GM15510 (cell line): Measurements from ENCODE around the gene EI24.

Source experiments
- POLR2A ChIP-seq: IDR thresholded peaks from 3 replicates; pipeline ENCODE4 v1.6.1; 2011; ENCODE audit warnings: borderline replicate concordance; ENCODE audit not compliant: insufficient read length; ENCODE audit errors: extremely low read depth

EI24 gene

DNA sequence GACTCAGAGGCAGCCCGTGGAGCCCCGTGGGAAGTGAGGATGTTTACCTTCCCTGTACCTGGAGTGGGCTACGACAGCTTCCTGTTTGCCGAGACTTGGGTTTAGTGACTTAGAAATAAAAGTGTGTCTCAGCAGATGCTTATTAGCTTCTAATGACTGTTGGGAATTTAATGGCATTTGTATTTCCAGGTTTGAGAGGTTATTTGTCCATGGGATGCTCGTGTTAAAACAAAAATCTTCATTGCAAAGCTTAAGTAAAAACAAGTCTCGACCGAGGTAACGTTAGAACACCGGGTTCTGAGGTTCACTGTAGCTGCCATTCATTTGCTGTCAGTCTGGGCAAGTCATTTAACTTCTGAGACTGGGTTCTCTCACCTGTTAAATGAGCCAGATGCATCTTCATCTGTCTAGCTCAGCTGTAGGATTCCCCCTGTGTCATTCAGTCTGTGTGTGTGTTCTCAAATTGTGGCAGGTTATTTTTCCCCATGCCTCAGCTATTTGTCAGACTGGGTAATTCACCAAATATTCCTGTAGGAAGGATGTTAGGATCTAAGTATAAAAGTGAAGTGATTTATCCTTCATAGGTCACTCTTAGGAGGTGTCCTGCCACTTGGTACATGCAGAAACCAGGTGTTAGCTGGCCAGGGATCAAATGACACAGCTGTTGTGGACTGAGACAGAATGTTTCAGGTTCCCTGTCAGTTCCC is 791 bp downstream of the EI24 start:
- no peak for TF ChIP-seq POLR2A

DNA sequence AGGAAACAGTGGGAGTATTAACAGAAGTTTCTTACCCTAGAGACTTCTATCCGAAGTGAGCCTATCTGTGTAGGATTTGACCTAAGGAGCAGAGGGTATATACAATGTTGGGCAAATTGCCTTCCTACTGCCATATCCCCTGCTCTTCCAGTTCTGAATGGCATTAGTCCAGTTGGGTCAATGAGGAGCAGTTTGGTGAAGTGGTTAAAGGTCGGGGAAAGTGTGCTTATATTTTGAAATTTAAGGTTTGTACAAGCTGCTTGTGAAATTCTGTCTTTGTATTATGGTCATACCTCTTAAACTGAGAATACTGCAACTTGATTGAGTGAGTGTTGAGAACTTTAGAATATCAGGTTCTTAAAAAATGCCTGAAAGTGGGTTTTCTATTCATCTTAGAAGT is 1.7 kb downstream of the EI24 start:
- TF ChIP-seq POLR2A: no peak

DNA sequence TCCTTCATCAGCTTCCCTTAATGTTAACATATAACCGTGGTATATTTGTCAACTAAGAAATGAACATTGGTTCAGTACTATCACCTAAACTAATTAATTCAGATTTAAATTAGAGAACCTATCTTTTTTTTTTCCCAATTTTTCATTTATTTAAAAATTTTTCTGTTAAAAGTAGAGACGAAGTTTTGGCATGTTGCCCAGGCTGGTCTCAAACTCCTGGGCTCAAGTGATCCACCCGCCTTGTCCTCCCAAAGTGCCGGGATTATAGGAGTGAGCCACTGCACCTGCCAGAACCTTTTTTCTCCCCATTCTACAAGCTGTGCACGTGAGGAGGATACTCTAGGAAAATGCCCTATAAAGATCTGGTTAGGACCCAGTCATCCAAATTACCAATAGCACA is 3.6 kb downstream of the EI24 start:
- TF ChIP-seq POLR2A: no peak

DNA sequence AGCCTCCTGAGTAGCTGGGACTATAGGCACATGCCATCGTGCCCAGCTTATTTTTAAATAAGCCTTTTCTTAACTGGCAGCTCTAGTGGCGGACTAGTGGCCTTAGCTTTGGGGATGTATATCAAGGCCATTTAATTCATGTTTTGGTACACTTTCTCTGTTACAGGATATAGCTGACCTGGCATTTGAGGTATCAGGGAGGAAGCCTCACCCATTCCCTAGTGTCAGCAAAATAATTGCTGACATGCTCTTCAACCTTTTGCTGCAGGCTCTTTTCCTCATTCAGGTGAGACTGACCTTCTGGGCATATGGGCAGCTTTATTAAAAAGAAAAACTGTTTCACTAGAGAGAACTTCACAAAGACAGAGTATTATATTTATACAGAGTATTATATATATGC is 9.5 kb downstream of the EI24 start:
- TF ChIP-seq POLR2A: no peak

DNA sequence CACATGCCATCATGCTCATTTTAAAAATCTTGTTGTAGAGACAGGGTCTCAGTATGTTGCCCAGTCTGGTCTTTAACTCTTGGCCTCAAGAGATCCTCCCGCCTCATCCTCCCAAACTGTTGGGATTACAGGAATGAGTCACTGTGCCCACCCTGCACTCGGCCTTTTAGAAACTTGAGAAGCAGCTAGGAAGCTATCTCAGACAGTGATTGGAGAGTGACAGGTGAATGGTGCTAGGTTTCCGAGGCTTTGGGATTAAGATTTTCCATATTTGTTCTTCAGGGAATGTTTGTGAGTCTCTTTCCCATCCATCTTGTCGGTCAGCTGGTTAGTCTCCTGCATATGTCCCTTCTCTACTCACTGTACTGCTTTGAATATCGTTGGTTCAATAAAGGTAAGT is 10.5 kb downstream of the EI24 start:
- no peak for TF ChIP-seq POLR2A

DNA sequence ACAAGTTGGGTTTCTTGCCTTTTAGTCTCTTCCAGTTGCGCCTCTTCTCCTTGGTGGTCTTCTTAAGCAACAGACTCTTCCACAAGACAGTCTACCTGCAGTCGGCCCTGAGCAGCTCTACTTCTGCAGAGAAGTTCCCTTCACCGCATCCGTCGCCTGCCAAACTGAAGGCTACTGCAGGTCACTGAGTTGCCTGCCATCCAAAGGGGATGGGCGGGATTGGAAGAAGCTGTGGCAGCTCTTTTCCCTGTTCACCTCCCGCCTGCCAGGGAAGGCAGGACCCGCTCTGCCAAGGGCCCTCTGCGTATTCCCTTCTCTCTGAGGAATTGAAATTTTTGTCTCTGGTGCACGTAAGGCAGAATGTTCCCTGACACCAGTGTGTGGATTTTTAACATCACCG is 14.2 kb downstream of the EI24 start:
- TF ChIP-seq POLR2A: no peak

DNA sequence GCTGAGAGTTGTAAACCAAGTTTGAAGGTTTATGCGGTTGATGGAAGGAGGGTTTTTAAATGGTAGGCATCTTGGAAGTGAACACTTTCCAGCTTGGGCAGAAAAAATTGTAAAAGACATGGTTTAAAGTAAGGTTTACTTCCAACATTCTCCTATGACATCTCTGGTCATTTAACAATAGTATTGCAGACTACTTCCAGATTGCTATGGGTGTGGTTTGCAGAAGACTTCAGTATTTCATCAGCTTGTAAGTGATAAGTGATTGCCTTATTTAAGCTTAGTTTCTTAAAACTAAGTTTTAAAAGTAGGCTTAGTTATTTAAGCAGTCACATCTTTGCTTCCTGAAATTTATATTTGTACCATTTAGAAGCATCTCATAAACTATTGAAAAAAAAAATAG is 16.2 kb downstream of the EI24 start:
- TF ChIP-seq POLR2A: no peak

DNA sequence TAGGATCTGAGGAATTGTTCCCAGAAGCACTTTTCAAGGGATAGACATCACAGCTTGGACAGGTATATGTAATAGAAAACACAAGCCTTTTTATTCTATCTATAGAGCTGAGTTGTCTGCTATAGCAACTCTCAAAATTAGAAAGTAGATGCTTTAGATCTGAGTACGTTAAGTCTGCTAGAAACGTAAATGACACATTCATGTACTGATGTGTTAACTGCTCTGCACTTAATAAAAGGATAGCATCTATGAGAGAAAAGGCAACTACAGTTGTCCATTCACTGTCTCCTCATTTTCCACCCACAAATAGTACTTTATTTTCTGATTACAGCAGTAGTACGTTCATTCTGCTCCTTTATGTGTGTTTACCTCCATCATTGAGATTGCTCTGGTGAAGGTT is 17.3 kb downstream of the EI24 start:
- TF ChIP-seq POLR2A: no peak

DNA sequence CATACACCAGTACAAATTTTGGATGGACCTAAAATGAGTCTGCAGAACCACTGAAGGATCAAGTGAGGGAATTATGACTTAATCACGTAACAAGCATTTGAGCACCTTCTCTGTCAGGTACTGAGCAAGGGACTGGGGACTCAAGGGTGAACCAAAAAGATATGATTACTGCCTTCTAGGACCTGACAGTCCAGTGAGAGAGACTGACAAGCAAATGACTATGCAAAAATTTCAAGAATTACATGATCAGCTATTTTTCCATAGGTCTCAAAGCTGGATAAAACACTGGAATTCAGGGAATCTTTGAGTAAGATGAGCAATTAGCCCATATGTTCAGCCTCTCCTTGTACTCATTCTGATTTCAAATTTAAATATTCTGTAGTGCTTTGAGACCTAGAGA is 18.2 kb downstream of the EI24 start:
- TF ChIP-seq POLR2A: no peak

DNA sequence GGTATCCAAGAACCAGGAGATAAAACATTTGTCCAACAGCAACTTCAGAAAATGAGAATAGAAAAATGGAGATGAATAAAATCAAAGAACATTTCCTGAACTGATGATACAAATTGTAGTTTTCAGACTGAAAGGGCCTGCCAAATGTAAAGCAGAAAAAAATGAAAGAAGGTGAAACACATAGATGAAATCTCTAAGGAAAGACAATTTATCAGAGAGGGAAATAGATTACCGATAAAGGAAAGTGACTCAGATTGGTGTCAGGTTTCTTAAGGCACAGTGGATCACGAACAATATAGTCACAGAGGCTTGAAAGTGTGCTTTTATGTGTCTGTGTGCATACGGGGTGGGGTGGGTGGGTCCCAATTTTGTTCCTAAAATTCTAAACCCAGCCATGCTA is 19.2 kb downstream of the EI24 start:
- no peak for TF ChIP-seq POLR2A

DNA sequence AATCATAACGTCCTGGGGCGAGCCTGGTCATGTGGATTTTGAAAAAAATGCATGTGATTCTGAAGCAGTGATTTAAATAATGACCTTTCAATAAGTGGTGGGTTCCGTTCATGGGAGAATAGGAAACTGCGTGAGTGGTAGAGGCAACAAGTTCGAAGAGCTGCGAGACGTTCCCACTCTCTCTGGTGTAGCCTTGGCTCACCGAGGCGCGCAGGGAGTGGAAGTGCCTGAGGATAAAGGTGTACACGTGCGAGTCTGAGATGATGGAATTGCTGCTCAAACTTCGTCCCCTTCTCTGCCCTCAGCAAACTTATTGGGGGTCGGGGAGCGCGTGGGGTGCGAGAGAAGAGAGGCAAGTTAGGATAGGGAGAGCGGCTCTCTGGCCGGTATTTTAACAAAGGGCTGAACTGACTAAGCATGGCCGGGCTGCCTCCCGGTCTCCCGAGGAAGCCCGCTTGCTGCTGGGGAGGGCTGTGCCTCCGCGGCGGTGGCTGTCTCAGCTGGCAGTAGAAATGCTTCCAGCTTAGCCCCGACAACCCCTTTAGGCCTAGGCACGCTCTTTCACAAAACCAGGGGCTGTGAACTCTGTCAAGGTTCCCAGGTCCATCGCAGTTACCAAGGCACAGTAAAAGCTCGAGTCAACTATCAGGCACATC is 22.5 kb downstream of the EI24 start:
- TF ChIP-seq POLR2A: no peak

DNA sequence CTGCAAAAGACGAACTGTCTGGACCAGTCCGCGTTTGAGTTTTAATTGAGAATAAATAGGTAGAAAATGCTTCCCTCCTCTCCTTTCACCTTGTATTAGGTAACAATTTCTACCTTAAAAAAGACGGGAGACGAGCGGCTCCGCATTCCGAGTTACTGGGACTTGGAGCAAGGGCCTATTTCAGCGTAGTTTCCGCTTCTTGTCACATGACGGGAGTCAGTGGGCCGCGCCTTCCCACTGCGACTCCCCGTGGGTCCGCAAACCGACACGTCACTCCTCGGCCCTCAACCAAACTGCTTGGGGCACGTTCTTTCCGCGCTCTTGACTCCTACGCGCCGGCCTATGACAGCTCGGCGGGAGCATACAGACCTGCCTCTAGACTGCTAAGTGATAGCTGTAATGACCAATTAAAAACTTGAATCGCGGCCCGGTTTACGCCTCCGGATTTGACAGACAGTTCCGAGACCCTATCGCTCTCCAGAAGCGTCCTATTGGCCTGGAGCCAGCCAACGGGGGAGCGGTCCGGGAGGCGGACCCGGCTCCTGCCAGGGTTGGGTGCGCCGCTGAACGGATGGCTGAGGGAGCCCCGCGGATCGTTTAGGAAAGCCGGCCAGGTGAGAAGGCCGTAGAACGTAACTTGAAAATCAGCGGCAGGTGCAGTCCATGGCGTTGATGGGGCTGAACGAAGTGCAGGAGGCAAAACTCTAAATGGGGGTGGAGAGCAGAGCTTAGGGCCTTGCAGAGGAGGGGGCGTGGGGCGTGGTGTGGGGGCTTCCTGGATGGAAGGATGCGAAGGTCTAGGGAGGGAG is 23.2 kb downstream of the EI24 start, which contains the start of gene STT3A:
Gene STT3A, plus strand, starts transcription at position 548 of the 809 bp plus-strand sequence. CDS start 3,064 bp downstream, outside the sequence.
- peak; percentile 63 for TF ChIP-seq POLR2A

DNA sequence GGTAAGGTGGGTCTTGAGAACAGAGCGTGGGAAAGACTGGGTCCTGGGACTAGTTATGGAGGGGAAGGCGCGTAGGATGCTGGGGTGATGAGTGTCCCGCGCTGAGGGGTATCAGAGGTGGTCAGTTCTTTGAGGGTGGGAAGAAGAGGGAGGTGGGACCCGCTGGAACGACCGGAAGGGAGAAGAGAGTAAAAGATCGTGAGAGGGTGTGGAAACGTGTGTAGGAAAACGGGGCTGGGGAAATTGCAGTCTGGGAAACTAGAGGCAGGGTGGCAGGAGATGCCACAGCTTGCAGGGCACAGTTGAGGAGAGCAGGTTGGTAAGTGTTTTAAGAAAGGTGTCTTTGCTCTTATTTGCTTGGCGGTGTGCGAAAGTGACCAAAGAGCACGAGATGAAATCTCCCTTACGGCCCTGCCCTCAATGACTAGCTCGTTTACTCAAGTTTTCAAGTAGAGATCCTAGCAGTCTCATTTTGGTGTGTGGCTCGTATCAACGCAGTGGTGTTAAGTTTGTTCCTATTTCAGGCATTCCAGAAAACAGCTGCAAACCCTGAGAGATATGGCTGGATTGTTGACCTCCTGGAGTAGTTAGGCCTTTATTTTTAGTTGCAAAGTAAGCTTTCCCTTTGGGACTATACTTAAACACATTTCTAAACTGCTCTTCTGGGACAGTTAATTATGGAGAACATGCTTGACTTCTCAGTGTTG is 24.0 kb downstream of the EI24 start:
- TF ChIP-seq POLR2A: no peak

DNA sequence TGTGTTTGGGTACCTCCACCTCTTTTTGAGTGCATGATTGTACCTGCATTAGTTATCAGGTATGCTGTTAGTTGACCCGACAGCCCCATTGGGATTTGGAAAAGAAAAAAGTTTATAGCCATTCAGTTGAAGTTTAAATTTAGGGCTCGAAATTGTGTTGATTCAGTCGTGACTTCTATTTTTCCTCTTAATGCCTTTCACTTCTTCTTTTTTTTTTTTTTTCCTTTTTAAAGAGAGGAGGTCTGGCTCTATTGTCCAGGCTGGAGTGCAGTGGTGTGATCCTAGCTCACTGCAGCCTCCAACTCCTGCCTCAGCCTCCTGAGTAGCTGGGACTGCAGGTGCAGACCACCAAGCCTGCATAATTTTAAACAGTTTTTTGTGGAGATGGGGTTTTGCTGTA is 25.7 kb downstream of the EI24 start:
- TF ChIP-seq POLR2A: no peak

DNA sequence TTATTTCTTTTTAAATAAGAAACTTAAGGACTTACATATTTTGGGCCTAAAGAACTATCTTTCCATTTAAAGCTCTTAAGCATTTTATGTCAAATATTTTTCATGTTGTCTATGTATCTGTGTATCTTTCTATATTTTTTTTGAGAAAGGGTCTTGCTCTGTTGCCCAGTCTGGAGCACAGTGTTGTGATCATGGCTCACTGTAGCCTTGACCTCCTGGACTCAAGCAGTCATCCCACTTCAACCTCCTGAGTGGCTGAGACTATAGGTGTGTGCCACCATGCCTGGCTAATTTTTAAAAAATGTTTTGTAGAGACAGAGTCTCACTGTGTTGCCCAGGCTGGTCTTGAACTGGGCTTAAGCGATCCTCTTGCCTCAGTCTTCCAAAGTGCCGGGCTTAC is 31.4 kb downstream of the EI24 start:
- TF ChIP-seq POLR2A: no peak

DNA sequence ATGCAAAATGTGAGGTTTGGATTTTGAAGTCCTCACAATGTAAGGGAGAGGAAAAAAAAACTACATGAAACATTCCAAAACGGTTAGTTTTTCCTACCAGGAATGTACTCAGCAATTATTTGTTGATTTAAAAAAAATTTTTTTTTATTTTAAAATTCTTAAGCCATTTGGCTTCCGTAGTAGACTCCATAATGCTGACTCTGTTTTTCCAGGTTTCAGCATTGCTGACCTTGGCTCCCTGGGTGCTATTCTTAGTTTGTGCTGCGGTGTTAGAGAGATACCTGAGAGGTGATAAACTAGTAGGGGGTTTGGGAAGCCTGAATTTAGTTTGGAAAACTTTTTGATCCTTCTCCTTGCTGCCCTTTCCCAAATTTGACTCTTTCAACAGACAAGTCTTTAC is 33.9 kb downstream of the EI24 start:
- no peak for TF ChIP-seq POLR2A

DNA sequence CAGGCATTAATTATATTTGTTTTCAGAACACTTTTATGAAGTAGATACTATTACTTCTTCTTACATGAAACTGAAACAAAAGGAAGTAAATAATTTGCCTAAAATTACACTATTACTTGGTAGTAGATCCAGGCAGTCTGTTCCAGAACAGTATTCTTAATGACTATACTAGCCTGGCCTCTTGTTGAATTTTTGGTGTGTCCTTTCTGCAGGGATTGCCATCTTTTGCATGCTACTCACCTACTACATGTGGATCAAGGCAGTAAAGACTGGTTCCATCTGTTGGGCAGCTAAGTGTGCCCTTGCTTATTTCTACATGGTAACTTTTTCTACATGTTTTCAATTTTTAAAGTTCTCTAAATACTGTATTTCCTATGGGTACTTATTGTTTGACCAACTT is 36.1 kb downstream of the EI24 start:
- TF ChIP-seq POLR2A: no peak
